Fibroblast of villous mesenchyme (primary cell): ENCODE data around the gene CDC42EP3. TPM values are rescaled to one million over a fixed set of nuclear protein-coding genes. Genes with fewer than 3 reads are reported as not detected.

Experiments used
- DNase-seq: peaks from one replicate; pipeline ENCODE4 v3.0.0-alpha.2; 2010; ENCODE audit warnings: low read depth
- H3K4me3 ChIP-seq: 2 replicates; pipeline ENCODE4 v1.5.1; 2011; ENCODE audit warnings: low read depth, mild to moderate bottlenecking, low read length
- total RNA-seq: library from RNA; depleted of rRNA; stranded (reverse); fragments of >200 nt; gene quantifications from 2 replicates; pipeline ENCODE4 v1.2.3, GENCODE V29; 2012
- TF ChIP-seq, protein P1 (sequence below): IDR thresholded peaks from 2 replicates; pipeline ENCODE4 v1.5.1; 2012; ENCODE audit warnings: low read depth, mild to moderate bottlenecking, low read length; ENCODE audit not compliant: insufficient read depth

Gene CDC42EP3, protein sequence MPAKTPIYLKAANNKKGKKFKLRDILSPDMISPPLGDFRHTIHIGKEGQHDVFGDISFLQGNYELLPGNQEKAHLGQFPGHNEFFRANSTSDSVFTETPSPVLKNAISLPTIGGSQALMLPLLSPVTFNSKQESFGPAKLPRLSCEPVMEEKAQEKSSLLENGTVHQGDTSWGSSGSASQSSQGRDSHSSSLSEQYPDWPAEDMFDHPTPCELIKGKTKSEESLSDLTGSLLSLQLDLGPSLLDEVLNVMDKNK
- 105 and 132 TPM in 2 replicates for total RNA-seq

DNA sequence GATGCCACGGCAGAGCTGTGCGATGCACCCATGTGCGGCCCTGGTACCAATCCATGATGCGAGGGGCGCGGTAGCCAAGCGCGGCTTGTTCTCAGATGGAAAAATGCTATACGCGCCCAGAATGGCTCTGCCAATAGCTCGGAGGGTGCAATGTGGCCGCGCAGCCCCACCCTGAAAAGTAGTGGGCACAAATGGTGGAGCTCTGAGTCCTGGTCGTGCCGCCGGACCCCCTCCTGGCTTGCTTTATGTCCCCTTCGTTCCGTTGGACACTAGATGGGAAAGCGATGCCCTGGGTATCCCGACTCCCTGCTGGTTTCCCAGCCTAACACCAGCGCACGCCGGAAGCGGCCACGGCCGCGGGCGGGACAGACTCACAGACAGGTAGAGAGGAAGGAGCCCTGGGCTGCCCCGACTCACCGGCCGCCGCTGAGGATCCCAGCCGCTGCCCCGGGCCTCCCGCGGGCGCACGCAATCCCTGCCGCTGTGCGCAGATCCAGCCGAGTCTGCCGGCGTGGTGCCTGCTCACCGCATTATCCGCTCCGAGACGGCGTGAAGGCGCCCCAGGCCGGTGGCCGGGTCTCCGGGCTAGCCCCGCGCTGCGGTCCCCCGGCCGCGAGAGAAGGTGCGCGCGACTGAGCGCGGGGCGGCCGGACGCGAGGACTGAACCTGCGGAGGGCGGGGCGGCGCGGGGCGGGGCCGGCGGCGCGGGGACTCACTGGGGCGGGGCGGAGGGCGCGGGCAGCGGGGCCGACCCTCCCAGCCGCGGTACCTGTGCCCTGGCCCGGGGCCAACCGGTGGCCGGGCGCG lies at the start of gene CDC42EP3:
Gene CDC42EP3 (minus strand): TSS at position 634 of the 807 bp plus-strand sequence. CDS start 25,055 bp downstream, outside the sequence.
- no peak for DNase-seq
- H3K4me3 ChIP-seq = peak within 1 kb of the TSS; percentile 93

DNA sequence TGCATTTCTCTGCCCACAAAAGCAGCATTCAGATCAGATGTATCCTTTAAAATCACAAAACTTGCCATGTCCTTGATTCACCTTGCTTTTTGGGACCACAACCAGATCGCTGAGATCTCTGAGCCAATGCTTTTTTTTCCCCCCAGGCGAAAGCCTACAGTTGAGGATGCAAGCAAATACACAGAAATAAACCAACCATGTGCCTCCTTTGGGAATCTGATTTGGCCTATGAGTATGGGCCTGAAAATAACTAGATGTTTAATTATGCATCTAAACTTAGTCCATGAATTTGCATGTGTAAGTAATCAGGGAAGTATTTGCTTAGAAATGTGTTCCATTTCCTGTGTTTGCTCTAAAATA lies 49.7 kb upstream of the CDC42EP3 start:
- H3K4me3 ChIP-seq = no peak overlapping the region
- TF ChIP-seq, protein P1, sequence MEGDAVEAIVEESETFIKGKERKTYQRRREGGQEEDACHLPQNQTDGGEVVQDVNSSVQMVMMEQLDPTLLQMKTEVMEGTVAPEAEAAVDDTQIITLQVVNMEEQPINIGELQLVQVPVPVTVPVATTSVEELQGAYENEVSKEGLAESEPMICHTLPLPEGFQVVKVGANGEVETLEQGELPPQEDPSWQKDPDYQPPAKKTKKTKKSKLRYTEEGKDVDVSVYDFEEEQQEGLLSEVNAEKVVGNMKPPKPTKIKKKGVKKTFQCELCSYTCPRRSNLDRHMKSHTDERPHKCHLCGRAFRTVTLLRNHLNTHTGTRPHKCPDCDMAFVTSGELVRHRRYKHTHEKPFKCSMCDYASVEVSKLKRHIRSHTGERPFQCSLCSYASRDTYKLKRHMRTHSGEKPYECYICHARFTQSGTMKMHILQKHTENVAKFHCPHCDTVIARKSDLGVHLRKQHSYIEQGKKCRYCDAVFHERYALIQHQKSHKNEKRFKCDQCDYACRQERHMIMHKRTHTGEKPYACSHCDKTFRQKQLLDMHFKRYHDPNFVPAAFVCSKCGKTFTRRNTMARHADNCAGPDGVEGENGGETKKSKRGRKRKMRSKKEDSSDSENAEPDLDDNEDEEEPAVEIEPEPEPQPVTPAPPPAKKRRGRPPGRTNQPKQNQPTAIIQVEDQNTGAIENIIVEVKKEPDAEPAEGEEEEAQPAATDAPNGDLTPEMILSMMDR = no peak
- DNase-seq = no peak

More for the DNA sequence above, at the start of gene CDC42EP3:
- TF ChIP-seq, protein P1 = no peak

DNA sequence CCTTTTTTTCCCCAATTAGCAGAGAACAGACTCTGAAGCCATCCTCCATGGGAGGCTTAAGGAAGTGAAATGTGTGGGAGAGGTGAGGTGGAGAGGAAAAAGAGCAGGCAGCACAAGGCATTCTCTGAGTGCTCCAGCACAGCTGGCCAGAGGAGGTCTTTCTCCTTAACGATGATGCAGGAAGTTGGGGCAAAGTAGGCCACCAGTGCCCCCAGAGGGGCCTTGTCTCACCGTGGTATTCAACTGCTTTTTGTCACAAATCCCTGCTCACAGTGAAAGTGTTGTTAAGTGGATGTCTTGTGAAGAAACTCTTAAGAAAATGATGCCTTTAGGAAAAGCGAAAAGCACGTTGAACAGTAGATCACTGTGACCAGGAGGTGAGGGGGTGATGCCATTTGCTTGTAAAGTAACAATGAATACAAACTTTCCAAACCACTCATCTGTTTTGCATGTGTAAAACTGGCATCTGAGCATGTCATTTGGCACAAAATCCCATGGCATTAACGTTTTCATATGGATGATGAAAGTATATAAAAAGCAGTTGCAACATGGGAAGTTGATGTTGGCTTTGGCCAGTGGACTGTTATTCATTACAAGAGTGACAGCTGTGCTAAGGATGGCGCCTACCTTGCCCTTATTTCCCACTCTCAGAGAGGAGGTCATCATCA lies 49.2 kb upstream of the CDC42EP3 start:
- TF ChIP-seq, protein P1 = no peak
- DNase-seq = no peak
- no peak overlapping the region for H3K4me3 ChIP-seq

DNA sequence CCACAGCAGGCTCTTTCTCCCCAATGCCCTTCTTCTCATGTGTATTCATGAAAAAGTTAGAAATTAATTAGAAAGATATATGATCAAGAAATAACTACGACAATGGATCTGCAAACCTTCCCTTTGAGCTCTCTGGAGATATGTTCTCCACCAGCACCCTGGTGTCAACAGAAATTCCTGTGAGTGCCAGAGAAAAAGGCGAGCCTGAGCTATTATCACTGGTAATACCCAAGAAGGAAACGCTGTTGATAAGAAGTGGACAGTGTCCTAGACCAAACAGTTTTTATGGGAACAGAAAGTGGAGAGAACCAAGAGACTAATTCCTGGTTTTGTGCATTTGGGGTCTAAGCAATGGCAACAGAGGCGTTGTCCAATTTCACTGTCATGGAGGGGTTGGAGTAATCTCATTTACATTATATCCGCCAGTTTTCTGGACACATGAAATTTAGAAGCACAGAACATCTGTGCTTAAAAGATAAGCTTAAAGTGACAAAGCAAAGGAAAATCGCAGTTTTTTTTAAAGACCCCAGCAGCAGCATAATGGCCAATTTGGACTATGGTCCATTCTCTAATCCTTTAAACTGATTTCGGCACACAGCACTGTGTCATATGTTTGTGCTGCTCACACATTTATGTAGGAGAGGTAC lies 47.2 kb upstream of the CDC42EP3 start:
- no peak overlapping the region for H3K4me3 ChIP-seq
- TF ChIP-seq, protein P1 = no peak
- no peak for DNase-seq

DNA sequence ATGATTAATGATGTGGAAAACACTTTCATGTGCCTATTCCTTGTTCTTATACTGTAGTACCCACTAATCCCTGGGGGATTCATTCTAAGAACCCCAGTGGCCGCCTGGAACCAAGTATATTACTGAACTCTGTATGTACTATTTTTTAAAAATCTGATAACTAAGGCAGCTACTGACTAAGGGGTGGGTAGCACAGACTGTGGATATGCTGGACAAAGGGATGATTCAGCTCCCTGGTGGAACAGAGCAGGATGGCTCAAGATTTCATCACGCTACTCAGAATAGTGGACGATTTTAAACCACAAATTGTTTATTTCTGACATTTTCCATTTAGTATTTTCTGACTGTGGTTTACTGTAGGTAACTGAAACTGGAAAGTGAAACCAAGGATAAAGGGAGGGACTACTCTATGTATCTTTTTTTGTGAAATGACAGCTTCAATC lies 41.8 kb upstream of the CDC42EP3 start:
- H3K4me3 ChIP-seq = no peak overlapping the region
- TF ChIP-seq, protein P1 = no peak
- DNase-seq = peak; percentile 95

DNA sequence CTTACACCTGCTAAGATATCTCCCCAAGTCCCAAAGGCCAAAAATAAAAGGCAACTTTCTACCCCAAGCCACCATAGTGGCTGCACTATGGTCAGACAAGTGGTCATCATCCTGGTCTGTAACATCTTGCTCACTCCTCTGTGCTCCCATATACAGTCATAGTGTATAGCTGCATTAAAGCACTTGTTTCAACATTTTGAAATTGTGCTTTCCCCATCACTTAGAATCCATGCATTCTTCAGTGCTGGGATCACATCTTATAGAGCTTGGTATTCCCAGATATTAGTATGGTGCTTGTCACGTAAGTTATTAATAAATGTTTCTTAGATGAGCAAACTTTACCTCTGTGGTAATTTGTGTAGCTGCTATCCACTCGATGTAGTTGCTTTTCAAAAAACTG lies 40.4 kb upstream of the CDC42EP3 start:
- no peak overlapping the region for H3K4me3 ChIP-seq
- peak; percentile 64 for DNase-seq
- TF ChIP-seq, protein P1 = no peak
